ENCODE measurements around the gene DENND4A.
"Not testable (repeated sequence)": the region's sequence is repeated elsewhere in the genome, so short reads cannot be mapped to it uniquely, and the experiment has no call there.

The DENND4A gene

DNA sequence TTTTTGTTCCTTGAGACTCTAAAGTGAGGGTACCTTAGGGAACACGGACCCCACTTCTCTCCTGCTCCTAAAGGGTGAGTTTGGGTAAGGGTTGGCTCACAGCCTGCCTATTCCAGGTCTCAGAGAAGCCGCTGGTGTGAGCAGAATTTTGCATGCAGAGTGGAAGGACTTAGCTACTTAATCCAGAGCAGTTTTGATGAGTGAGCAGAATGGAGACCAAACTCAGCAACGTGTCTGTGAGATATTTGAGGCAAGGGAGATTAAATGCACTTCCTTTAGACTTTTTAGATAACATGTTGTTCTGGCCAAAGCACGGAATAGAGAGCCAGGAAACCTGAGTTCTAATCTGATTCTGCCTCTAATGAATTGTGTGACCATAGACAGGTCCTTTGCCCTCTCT is 165.2 kb downstream of the DENND4A start:
- no peak for DNase-seq

DNA sequence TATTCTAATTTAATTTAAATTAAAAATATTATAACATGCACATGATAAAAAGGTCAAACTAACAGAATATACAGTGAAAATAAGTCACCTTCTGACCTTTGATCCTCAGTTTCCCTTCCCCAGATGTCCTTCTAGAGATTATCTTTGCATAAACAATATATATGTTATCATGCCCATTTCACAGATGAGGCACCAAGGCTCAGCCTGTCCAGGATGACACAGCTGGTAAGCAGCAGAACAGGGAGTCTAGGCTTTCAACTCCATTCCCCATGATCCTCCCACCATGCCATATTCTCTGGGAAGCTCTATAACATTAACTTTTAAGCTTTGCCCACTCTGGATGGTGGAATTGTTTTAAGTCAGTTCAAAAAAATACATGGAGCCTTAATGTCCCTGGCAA is 169.0 kb downstream of the DENND4A start:
- no peak for DNase-seq

DNA sequence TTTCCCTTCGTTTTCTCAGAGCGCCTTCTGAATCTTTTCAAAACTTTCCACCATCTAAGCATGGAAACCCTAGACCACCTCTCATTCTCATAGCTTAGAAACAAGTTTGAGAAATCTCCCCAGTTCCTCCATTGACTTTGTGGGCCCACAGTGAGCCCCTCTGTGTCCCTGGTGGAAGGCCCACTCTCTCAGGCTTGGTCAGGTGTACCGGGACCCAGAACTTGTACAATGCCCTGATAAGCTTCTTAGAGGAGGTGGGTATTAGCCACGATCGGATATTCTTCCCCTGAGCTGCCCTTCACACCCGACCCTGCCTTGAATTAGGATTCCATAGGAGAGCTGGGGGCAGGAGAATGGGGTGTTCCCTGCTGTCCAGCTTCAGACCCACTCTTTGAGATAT is 170.5 kb downstream of the DENND4A start, which contains the start of gene SLC24A1:
TSS of gene SLC24A1 (plus strand) at position 301 of the 400 bp plus-strand sequence. CDS start 2,143 bp downstream, outside the sequence.
- DNase-seq: no peak

DNA sequence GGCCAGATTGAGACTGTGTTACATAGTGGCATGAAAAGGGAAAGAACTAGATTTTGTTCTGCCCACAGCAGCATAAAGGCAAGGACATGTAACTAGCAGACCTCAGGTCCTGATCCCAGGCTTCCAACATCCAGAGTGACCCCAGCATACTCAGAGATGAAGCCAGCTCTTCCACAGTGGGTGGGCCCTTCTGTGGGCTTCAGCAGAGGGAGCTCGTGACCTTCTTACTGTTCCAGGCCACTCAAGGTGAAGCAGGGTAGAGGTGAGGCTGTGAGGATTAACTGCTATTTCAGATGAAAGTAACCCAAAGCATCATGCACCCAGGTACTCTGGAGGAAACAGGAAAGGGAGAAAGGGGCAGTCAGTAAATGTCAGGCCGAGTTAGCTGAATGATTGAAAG is 171.3 kb downstream of the DENND4A start:
- DNase-seq: no peak

DNA sequence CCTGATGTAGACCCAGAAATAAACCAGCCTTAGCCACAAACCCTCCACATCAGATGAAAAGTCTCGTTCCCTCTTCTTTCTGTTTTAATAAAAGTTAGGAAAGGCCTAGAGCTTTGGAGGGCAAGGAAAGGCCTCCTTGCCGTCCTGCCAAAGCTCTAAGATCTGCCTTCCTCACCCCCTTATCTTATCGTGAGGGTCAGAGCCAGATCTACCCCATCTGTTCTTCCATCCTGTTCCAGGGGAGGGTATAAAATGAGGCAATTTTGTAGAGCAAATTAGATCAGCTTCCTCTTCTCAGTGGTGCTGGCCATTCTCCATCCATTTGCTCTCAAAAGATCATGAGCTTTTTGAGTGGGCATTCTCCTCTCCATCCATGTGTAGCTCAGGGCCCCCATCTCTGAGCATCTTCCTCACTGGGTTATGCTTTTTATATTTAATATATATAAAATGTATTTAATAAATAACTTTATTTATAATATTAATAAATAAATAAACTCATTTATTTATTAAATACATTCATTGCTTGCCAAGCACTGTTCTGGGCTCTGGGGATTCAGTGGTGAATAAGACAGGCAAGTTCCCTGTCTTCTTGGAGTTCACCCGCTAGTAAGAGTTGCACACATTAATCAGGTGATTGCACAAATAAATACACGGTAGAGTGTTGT is 172.3 kb downstream of the DENND4A start:
- no peak for DNase-seq

DNA sequence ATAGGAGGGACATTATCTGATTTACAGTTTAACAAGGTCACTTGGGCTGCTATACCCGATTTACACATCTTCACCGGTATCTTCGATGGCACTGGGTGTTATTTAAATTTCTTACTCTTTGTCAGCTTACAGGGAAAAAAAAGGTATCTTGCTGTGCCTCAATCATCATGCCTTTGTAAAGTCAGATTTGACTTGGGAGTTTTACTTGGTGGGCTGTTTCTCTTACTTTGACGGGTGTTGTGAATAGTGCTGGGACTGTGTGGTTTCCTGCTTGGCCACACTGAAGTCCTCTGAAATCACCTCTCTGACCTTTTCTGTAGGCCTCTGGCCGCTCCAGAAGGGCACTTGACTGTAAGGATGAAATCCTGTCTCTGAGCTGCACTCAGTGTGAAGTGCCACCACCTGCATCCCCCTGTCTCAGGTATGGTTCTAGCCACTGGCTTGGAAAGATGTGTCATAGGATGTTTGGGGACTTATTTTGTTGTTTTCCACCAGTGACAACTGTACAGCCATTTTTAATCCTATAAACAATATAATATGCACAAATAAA is 173.5 kb downstream of the DENND4A start:
- no peak for DNase-seq

DNA sequence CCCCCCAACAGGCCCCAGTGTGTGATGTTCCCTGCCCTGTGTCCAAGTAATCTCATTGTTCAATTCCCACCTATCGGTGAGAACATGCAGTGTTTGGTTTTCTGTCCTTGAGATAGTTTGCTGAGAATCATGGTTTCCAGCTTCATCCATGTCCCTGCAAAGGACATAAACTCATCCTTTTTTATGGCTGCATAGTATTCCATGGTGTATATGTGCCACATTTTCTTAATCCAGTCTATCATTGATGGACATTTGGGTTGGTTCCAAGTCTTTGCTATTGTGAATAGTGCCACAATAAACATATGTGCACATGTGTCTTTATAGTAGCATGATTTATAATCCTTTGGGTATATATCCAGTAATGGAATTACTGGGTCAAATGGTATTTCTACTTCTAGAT is 176.2 kb downstream of the DENND4A start:
- not testable (repeated sequence) for DNase-seq

DNA sequence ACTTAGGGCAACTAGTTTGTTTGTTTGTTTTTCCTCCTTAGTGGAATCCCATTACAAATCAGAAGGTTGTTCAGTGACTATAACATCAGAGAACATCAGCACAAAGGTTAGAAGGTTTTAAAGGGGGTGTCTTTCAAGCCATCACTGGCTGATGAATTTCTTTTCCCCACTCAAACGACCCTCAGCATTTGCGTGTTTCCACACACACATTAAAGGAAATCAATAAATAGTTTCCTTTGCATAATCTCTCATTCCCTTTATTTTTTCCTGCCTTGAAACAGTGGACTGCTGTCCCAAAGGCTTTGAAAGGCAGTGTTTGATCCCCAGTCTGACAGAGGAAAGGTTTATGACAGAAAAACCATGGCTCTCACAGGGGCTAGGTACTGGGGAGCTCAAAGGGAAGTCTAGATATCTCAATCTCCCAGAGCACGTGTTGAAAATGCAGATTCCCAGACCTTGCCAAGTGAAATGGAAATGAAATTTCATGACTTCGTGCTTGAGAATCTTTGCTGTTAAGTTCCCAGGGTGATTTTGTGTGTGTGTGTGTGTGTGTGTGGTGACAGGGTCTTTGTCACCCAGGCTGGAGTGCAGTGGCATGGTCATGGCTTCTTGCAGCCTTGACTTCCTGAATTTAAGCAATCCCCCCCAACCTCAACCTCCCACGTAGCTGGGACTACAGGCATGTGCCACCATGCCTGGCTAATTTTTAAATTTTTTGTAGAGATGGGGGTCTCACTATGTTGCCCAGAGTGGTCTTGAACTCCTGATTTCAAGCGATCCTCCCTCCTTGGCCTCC is 178.9 kb downstream of the DENND4A start:
- no peak for DNase-seq

DNA sequence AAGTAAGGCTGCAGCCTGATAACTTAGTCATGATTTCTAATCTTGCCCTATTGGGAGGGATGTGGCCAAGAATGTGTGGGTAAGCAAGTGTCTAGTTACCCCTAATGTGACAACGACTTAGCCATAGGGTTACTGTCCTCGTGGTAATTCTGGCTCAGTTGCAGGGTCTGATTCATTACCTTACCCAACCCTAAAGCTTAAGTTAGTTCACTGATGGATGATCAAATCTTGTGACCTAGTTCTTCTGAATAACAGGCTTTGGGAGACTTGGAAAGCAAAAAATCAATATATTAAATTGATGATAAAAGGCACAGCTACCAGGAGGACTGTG is 179.5 kb downstream of the DENND4A start:
- DNase-seq: no peak

DNA sequence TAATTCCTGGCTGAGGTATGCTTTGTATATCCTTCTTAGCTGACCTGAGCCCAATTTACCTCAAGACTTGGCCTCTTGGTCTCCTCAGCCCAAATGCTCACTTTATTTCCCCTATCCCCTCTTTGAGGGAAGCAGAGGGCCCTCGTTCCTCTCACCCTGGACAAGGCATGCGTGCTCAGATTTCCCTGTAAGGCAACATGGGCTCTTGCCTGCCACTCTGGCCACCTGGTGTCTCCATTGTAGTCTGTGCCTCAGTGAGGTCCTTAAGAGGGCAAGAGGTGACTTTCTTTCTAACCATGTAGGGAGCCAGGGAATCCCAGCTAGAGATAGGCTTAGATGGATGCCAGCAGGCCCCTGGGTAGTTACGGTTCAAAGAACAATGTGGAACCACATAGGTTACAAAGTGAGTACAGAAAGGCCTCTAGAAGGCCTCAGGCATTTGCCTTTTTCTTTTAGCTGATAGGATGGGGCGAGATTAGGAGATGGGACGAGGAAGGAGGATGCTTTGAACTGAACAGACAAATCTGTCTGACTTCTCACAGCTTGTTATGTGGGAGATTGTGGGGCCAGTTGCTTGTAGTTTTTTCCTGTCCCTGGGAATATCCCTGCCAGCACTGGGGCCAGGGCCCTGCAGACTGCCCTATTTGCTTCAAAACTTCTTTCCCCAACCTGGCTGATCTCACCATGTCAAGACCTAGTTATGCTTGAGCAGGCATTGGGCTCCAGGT is 180.0 kb downstream of the DENND4A start:
- no peak for DNase-seq

DNA sequence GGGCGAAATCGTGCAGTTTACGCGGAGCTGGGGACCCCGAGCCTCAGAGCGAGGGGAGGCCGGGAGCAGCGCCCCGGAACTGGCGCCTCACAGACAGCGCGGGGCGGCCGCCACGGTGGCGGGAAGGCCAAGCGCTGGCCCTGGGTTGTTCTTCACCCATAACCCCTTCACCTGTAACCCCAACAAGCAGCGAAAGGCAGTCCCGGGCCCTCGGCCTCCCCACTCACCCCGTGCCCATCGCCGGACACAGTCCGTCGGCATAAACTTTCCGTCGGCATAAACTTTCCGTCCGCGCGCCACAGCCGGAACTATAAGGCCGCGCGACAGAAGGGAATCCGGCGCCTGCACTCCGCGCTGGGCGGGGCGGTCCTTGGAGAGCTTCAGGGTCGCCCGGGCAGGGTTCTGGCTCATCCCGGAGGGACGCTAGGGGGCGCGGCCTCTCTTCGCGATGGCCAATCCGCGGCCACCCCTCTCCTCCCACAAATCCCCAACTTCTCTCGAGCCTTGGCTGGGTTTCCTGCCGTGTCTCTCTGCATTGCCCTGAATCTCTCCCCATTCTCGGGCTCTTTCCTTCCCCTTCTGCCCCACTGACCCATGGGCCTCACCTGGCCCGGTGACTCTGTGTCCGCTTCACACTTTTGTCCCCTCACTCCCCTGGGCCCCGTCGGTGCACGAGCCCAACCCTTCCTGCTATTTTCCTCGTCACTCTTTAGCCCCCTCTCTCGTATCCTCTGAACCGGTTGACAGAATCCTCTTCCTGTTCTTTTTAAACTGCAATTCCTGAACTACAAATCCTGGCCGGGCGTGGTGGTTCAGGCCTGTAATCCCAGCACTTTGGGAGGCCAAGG is 181.0 kb downstream of the DENND4A start, which contains the start of gene INTS14:
TSS of gene INTS14 (minus strand) at position 261 of the 848 bp plus-strand sequence. CDS start 3,751 bp downstream, outside the sequence.
- peak; percentile 92 for DNase-seq

Measured in NCI-H1048 (cell line).